WERI-Rb-1 (cell line): ENCODE measurements around the gene SLC19A2.

Experiments used
- DNase-seq: peaks from one replicate; pipeline ENCODE4 v3.0.0-alpha.2; 2020
- H3K27ac ChIP-seq: fragments of 250-450 bp; sonication (Bioruptor Pico); 2 replicates; pipeline ENCODE4 v1.5.1; 2020; ENCODE audit warnings: mild to moderate bottlenecking, moderate library complexity
- H3K27me3 ChIP-seq: fragments of 250-450 bp; sonication (Bioruptor Pico); 2 replicates; pipeline ENCODE4 v1.5.1; 2021; ENCODE audit warnings: mild to moderate bottlenecking, low read depth, moderate library complexity; ENCODE audit not compliant: insufficient read depth, severe bottlenecking
- H3K36me3 ChIP-seq: fragments of 250-450 bp; sonication (Bioruptor Pico); 2 replicates; pipeline ENCODE4 v1.5.1; 2020; ENCODE audit warnings: mild to moderate bottlenecking, moderate library complexity
- H3K4me3 ChIP-seq: 2 replicates; pipeline ENCODE4 v1.5.1; 2011; ENCODE audit warnings: low read depth, mild to moderate bottlenecking, control low read depth, low read length
- H3K9me3 ChIP-seq: fragments of 250-450 bp; sonication (Bioruptor Pico); 2 replicates; pipeline ENCODE4 v1.5.1; 2021; ENCODE audit warnings: mild to moderate bottlenecking, moderate library complexity; ENCODE audit not compliant: severe bottlenecking
- TF ChIP-seq, protein P1 (sequence below): IDR thresholded peaks from 2 replicates; pipeline ENCODE4 v1.5.1; 2011; ENCODE audit warnings: low read depth, mild to moderate bottlenecking, control low read depth, inconsistent platforms, low read length

SLC19A2 gene

DNA sequence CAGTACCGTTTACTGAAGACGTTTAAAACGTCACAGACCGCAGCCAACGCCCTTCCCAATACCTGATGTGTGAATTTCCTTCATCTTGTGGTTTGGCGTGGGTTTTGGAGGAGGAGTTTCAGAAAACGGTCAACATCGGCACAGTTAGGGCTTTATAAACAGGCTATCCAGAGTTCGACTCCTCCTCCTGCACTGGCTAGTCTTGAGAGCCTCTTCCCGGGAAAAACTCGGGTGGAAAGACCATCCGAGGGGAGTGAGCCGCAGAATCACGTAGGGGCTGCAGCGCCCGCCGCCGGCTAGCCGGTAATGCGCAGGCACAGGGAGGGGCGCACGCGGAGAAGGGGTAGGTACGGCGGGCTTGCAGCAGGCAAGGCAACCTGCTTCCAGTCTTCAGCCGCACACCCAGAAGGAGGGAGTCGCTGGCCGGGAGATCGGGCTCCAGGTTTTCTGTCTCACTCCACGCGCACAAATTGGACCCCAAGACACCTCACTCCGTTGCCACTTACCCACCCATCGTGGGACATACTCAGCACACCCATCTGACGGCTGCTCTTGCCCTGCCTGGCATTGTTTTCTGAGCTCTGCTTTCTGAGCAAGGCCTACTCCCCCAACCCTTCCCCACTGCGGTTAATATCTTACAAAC lies 25.4 kb downstream of the SLC19A2 start:
- H3K9me3 ChIP-seq, result no peaks in the 10 kb centered on the region
- TF ChIP-seq, protein P1, sequence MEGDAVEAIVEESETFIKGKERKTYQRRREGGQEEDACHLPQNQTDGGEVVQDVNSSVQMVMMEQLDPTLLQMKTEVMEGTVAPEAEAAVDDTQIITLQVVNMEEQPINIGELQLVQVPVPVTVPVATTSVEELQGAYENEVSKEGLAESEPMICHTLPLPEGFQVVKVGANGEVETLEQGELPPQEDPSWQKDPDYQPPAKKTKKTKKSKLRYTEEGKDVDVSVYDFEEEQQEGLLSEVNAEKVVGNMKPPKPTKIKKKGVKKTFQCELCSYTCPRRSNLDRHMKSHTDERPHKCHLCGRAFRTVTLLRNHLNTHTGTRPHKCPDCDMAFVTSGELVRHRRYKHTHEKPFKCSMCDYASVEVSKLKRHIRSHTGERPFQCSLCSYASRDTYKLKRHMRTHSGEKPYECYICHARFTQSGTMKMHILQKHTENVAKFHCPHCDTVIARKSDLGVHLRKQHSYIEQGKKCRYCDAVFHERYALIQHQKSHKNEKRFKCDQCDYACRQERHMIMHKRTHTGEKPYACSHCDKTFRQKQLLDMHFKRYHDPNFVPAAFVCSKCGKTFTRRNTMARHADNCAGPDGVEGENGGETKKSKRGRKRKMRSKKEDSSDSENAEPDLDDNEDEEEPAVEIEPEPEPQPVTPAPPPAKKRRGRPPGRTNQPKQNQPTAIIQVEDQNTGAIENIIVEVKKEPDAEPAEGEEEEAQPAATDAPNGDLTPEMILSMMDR, result no peak
- H3K36me3 ChIP-seq, result no peaks in the 10 kb centered on the region
- H3K27ac ChIP-seq, result no peak overlapping the region
- DNase-seq, result no peak
- H3K4me3 ChIP-seq, result no peak overlapping the region
- no peaks in the 10 kb centered on the region for H3K27me3 ChIP-seq

DNA sequence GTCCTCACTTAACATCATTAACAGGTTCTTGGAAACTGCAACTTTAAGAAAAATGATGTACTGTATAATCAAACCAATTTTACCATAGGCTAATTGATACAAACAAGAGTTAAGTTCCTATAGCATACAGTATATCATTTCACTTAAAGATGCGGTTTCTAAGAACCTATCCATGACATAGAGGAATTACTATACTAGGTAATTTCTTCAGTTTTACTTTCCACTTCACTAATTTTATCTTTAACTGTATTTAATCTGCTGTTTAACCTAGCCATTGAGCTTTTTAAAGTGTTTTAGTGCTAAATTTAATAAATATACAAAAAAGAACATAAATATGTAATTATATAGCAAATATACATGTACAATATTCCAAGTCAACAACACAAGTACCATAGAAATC lies 28.3 kb downstream of the SLC19A2 start:
- H3K36me3 ChIP-seq, result no peaks in the 10 kb centered on the region
- H3K4me3 ChIP-seq, result no peak overlapping the region
- no peak overlapping the region for H3K27ac ChIP-seq
- no peaks in the 10 kb centered on the region for H3K27me3 ChIP-seq
- no peaks in the 10 kb centered on the region for H3K9me3 ChIP-seq
- no peak for DNase-seq
- TF ChIP-seq, protein P1, result no peak

DNA sequence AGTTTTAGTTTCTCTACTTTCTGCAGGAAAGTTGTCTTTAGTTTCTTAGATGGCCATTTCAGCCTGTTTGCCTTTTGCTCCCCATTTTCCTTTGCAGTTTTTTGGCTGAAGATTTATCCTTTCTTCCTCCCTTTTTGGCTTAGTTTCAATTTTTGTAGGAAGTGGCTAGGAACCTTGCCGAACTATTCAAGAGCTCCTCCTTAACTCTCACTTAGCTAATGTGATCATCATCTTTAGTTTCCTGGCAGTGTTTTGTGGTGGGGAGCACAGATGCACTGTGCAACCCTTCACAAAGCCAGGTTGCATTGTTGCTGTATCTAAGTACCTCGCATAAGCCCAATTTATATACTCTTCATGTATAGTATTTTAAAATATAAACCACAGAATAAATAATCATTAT lies 29.7 kb downstream of the SLC19A2 start:
- Histone ChIP-seq H3K36me3 (no peaks in the 10 kb centered on the region), H3K9me3 (no peaks in the 10 kb centered on the region), H3K4me3 (no peak overlapping the region), H3K27me3 (no peaks in the 10 kb centered on the region), H3K27ac (no peak overlapping the region)
- TF ChIP-seq, protein P1, result no peak
- no peak for DNase-seq

DNA sequence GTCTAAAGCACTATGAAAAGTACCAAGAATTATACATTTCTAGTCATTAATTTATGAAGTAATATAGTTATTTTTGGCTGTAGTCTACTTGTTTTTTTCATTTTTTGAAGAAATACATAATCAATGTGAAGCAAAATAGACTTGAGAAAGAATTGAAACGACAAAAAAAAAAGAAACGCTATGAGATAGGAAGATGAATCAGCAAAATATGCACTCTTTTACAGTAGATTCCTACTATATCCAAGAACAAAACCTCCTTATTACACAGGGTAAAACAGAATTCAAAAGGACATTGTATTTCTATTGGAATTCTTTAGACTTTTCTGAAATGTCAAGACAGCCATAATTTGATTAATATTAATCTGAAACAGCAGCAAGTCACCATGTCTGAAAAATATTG lies 32.8 kb downstream of the SLC19A2 start:
- TF ChIP-seq, protein P1, result no peak
- Histone ChIP-seq H3K4me3 (no peak overlapping the region), H3K36me3 (no peaks in the 10 kb centered on the region), H3K9me3 (no peaks in the 10 kb centered on the region), H3K27me3 (no peaks in the 10 kb centered on the region), H3K27ac (no peak overlapping the region)
- DNase-seq, result no peak

DNA sequence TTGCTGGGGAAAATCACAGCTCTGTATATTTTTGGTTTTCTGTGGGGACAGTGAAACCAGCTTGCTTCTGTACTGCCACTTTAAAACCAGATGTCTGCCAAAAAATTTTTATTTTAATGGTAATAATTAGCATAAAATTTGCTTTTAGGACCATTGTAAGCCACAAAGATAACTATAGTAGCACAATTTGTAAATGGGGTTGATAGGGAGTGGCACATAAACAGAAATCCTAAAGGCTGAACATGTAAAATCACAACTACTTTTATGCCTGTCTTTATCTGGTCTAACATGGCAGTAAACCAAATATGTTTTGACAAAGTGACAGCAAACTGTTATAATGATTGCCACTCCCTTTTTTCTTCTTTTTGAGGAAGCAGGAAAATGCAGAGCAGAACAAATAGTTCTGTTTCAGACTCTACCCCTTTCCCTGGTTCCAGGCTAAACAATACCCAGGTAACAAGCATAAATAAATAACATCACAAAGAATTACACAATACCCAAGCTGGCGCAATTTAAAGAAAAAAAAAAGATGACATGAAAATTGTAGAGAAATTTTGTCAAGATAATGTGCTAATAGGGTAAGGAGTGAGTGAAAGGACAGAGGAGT lies 34.4 kb downstream of the SLC19A2 start:
- Histone ChIP-seq H3K27ac (no peak overlapping the region), H3K36me3 (no peaks in the 10 kb centered on the region), H3K27me3 (no peaks in the 10 kb centered on the region), H3K9me3 (no peaks in the 10 kb centered on the region), H3K4me3 (no peak overlapping the region)
- no peak for DNase-seq
- TF ChIP-seq, protein P1, result no peak

DNA sequence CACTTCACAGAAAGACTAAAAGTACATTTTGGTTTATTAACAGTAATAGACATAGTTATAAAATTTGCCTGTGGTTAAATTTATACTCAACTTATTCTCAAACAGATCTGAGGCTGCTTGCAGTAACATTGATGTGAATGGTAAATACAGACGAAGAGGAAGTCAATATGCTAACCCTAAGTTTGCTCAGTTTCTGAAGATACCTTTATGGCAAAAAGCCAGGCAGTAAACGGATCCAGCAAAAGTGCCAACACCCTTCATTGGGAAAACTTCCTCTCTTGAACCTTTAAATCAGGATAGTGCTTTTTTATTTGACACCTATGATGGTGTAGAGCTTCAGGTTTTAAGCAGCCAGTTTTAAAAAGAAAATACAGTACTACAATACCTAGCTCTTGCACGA lies 41.8 kb downstream of the SLC19A2 start:
- Histone ChIP-seq H3K27me3 (no peaks in the 10 kb centered on the region), H3K4me3 (no peak overlapping the region), H3K27ac (no peak overlapping the region), H3K36me3 (no peaks in the 10 kb centered on the region), H3K9me3 (no peaks in the 10 kb centered on the region)
- TF ChIP-seq, protein P1, result no peak
- no peak for DNase-seq
